ENCODE measurements around the gene GPBP1. TPM values are rescaled to one million over a fixed set of nuclear protein-coding genes. Genes with fewer than 3 reads are reported as not detected.

GPBP1 gene
- total and polyA plus RNA-seq, 9 of the 15 experiments (the other 6 are each of a cell fraction or from before 2014, with no cell fraction given): 31.0 to 109 (median 68.4) TPM

- TF ChIP-seq DEAF1 (CRISPR knock-in tag; IDR thresholded peaks at IDR 0.05): peak; percentile 66
- peak; percentile 80 to 86 for TF ChIP-seq RAD21 (CRISPR knock-in tag; conservative IDR thresholded peaks at IDR 0.05 in 1 of 2, IDR thresholded peaks at IDR 0.05 in 1 of 2)
- TF ChIP-seq SMC3 (conservative IDR thresholded peaks at IDR 0.05; ENCODE audit: insufficient read depth, low read depth, low read length): peak; percentile 44; the same call in 1 of the 2 replicates
These were observed 124.6 kb downstream of the GPBP1 start (continued) for GRCh38 chr5:57298295-57298984.

- H3K4me2 ChIP-seq (ENCODE audit: insufficient read depth, low read length): 0 out of 2 replicates have a peak overlapping the region, but pooled peaks have one; percentile 16
- CTCF ChIA-PET (ENCODE audit: low intra/inter-chr PET ratio): interaction anchor here (0.6 to 4.9 kb wide), 5 partner anchors 134 to 1873 kb away, joined by 3 to 49 read pairs (median 6); partner anchors contain the start of gene PLK2
- BruUV-seq (replicated peaks): no TSS peak
- in situ Hi-C loops (cut with MboI): loop anchor here (10.0 kb wide), 1 partner anchor 1166 kb away; the partner anchor contains the start of gene PLK2
- no peaks in the 10 kb centered on the region for H3K79me2 ChIP-seq (ENCODE audit: control insufficient read depth, insufficient read depth, low read length)
- peak; percentile 86 for FAIRE-seq
- H3K9me1 ChIP-seq (ENCODE audit: control insufficient read depth, insufficient read depth, low read length): no peaks in the 10 kb centered on the region
- no peak overlapping the region for H3K27ac ChIP-seq (ENCODE audit: extremely low read depth, low read depth, low read length)
- intact Hi-C loops (cut with micrococcal nuclease): loop anchor here (1.0 to 10.0 kb wide), 7 partner anchors 38 to 1163 kb away; no protein-coding TSS in a partner anchor
- H3K36me3 ChIP-seq (ENCODE audit: control insufficient read depth, insufficient read depth, low read length): no peaks in the 10 kb centered on the region
- H3K9me3 ChIP-seq (replicated peaks; ENCODE audit: control insufficient read depth, insufficient read depth, low read depth, low read length): no peaks in the 10 kb centered on the region
- DNase-seq (ENCODE audit: extremely low read depth in 1 of 4, low spot score in 3 of 4): peak; percentile 47 to 68 (median 66)
- H4K20me1 ChIP-seq (replicated peaks; ENCODE audit: control insufficient read depth, insufficient read depth, low read length): no peaks in the 10 kb centered on the region; the same call in 1 of the 2 replicates
- H3K4me3 ChIP-seq: no peak overlapping the region
- H2AFZ ChIP-seq (ENCODE audit: low read depth, low read length): peak overlapping the region; percentile 62
- WGBS (ENCODE audit: insufficient coverage, low coverage, missing lambda C conversion rate): 22% methylated on average over 15 of the region's 15 CpGs
- H3K9ac ChIP-seq (ENCODE audit: insufficient read depth in 1 of 2, low read depth in 2 of 2, low read length in 2 of 2): no peak overlapping the region
- H3K4me1 ChIP-seq (replicated peaks in 1 of 2; ENCODE audit: control insufficient read depth in 2 of 2, insufficient read depth in 2 of 2, low read length in 2 of 2): no peaks in the 10 kb centered on the region
- H3K27me3 ChIP-seq (ENCODE audit: control insufficient read depth in 2 of 2, insufficient read depth in 2 of 2, low read length in 2 of 2): no peaks in the 10 kb centered on the region
- POLR2A ChIA-PET: no interaction called here
- peak; percentile 86 for ATAC-seq
- TF ChIP-seq ZNF232 (CRISPR knock-in tag; IDR thresholded peaks at IDR 0.05): no peak
- no peak for TF ChIP-seq ZBTB8A (IDR thresholded peaks at IDR 0.05; ENCODE audit: partially characterized antibody)
- no peak for TF ChIP-seq STAT5B (CRISPR knock-in tag; IDR thresholded peaks at IDR 0.05)
- TF ChIP-seq JUNB (CRISPR knock-in tag; conservative IDR thresholded peaks at IDR 0.05): no peak
- peak; percentile 65 for TF ChIP-seq ZNF134 (CRISPR knock-in tag; conservative IDR thresholded peaks at IDR 0.05)
- TF ChIP-seq NFXL1 (CRISPR knock-in tag; IDR thresholded peaks at IDR 0.05): no peak
- TF ChIP-seq ZC3H8 (IDR thresholded peaks at IDR 0.05): no peak
- peak; percentile 20 for TF ChIP-seq CBFA2T2 (conservative IDR thresholded peaks at IDR 0.05)
- no peak for TF ChIP-seq ZNF174 (CRISPR knock-in tag; IDR thresholded peaks at IDR 0.05)
- no peak for TF ChIP-seq KLF1 (tag; IDR thresholded peaks at IDR 0.05)
- no peak for TF ChIP-seq ID3 (CRISPR knock-in tag; IDR thresholded peaks at IDR 0.05)
- TF ChIP-seq ID3 (tag; IDR thresholded peaks at IDR 0.05): no peak
- TF ChIP-seq CREBBP (IDR thresholded peaks at IDR 0.05; ENCODE audit: low read depth, low read length): no peak
- no peak for TF ChIP-seq ZNF24 (IDR thresholded peaks at IDR 0.05)
- TF ChIP-seq FOXJ3 (CRISPR knock-in tag; IDR thresholded peaks at IDR 0.05): no peak
- TF ChIP-seq DEAF1 (CRISPR knock-in tag; IDR thresholded peaks at IDR 0.05): peak; percentile 59
- no peak for TF ChIP-seq HLTF (IDR thresholded peaks at IDR 0.05)
These were observed 125.2 kb downstream of the GPBP1 start for GRCh38 chr5:57298985-57299491.
